Central memory CD8-positive, alpha-beta T cell (primary cell): ENCODE data around the gene CHP2.
"Not testable (repeated sequence)": the region's sequence is repeated elsewhere in the genome, so short reads cannot be mapped to it uniquely, and the experiment has no call there.

Experiments used
- ATAC-seq: fragments of 150-1000 bp; cut with Tn5 transposase; replicated peaks from 2 replicates; pipeline ENCODE4 v1.10.0; 2022; ENCODE audit warnings: mild to moderate bottlenecking, moderate FRiP score, moderate number of reproducible peaks; ENCODE audit not compliant: poor library complexity, severe bottlenecking; ENCODE audit errors: extremely low read depth
- DNase-seq, 2 donors: peaks; one replicate each; pipeline ENCODE4 v3.0.0; 2021; ENCODE audit warnings: low spot score in 2 of 2
- H3K27ac Mint-ChIP-seq: one replicate; pipeline ENCODE4 v1.8.0; 2022; ENCODE audit warnings: low read depth, mild to moderate bottlenecking, moderate library complexity, mixed read lengths
- H3K27me3 Mint-ChIP-seq: one replicate; pipeline ENCODE4 v1.8.0; 2022; ENCODE audit warnings: mixed read lengths
- H3K36me3 Mint-ChIP-seq: one replicate; pipeline ENCODE4 v1.8.0; 2022; ENCODE audit warnings: mild to moderate bottlenecking, moderate library complexity, mixed read lengths; ENCODE audit not compliant: insufficient read depth
- H3K4me1 Mint-ChIP-seq: one replicate; pipeline ENCODE4 v1.8.0; 2022; ENCODE audit warnings: mixed read lengths
- H3K4me3 Mint-ChIP-seq: one replicate; pipeline ENCODE4 v1.8.0; 2022; ENCODE audit warnings: mild to moderate bottlenecking, moderate library complexity, mixed read lengths
- H3K9me3 Mint-ChIP-seq: one replicate; pipeline ENCODE4 v1.8.0; 2022; ENCODE audit warnings: mixed read lengths

The CHP2 gene

DNA sequence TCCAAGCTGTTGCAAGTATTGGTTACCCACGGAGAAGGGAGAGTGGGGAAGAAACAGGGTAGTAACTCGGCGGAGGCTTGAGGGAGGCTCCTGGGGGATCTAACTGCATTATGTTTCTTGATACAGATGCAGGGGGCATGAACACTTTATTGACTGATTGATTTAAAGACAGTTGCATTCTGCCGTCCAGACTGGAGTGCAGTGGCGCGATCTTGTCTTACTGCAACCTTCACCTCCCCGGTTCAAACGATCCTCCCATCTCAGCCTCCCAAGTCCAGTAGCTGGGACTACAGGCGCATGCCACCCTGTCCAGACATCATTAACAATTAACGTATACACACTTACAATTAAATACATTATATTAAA lies 26.7 kb upstream of the CHP2 start:
- Mint-ChIP-seq H3K4me1 (peaks cover 6% of the 10 kb centered on the region), H3K27me3 (peaks cover 27% of the 10 kb centered on the region), H3K36me3 (no peaks in the 10 kb centered on the region), H3K9me3 (no peaks in the 10 kb centered on the region), H3K27ac (no peak overlapping the region), H3K4me3 (peak overlapping the region; percentile 31)
- ATAC-seq (no peak), DNase-seq (no peak)

GRCh38 chr16:23729503-23730424 lies 25.1 kb upstream of the CHP2 start:
- H3K27ac Mint-ChIP-seq, result no peak overlapping the region
- ATAC-seq (no peak), DNase-seq (no peak)
- peaks cover 19% of the 10 kb centered on the region for H3K27me3 Mint-ChIP-seq
- no peak overlapping the region for H3K4me3 Mint-ChIP-seq
- no peaks in the 10 kb centered on the region for H3K9me3 Mint-ChIP-seq
- H3K4me1 Mint-ChIP-seq, result peaks cover 6% of the 10 kb centered on the region
- H3K36me3 Mint-ChIP-seq, result no peaks in the 10 kb centered on the region

GRCh38 chr16:23734176-23734893 lies 20.5 kb upstream of the CHP2 start:
- peaks cover 37% of the 10 kb centered on the region for H3K27me3 Mint-ChIP-seq
- H3K9me3 Mint-ChIP-seq, result no peaks in the 10 kb centered on the region
- no peak overlapping the region for H3K4me3 Mint-ChIP-seq
- peaks cover 6% of the 10 kb centered on the region for H3K4me1 Mint-ChIP-seq
- H3K36me3 Mint-ChIP-seq, result no peaks in the 10 kb centered on the region
- DNase-seq (no peak), ATAC-seq (no peak)
- no peak overlapping the region for H3K27ac Mint-ChIP-seq

- ATAC-seq, H3K4me1 Mint-ChIP-seq: not testable (repeated sequence)
- H3K27me3 Mint-ChIP-seq, result peaks cover 35% of the 10 kb centered on the region
Observed at GRCh38 chr16:23737423-23738028, 17.3 kb upstream of the CHP2 start.

GRCh38 chr16:23739516-23739915 lies 15.3 kb upstream of the CHP2 start:
- Mint-ChIP-seq H3K27me3 (peaks cover 55% of the 10 kb centered on the region), H3K27ac (no peak overlapping the region), H3K4me3 (no peak overlapping the region), H3K36me3 (no peaks in the 10 kb centered on the region), H3K4me1 (peaks cover 6% of the 10 kb centered on the region), H3K9me3 (no peaks in the 10 kb centered on the region)
- ATAC-seq, result no peak
- DNase-seq, result no peak

More at GRCh38 chr16:23737423-23738028, 17.3 kb upstream of the CHP2 start:
- H3K36me3 Mint-ChIP-seq, H3K9me3 Mint-ChIP-seq, H3K27ac Mint-ChIP-seq, H3K4me3 Mint-ChIP-seq, DNase-seq: not testable (repeated sequence)

DNA sequence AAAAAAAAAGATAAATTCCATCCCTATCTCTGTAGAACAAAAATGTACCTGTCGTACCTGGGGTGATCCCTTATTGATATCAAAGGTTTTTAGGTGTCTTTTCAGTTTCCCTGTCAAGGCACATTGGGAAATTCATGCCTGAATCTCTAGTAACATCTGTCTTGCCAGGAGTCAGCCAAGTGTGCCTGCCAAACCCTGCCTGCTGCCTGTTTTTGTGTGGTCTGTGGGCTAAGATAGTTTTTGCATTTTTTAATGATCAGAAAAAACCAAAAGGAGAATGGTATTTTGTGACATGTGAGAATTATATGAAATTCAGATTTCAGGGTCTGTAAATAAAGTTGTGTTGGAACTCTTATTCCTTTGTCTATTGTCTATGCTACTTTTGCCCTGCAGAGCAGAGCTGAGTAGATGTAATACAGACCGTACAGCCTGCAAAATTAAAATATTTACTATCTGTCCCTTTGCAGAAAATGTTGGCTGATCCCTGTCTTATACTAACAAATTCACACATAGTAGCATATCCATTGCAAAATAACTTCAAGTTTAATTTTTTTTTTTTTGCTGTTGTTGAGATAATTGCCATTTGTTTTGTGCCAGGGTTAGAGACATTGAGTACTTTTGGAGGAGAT lies 13.0 kb upstream of the CHP2 start:
- Mint-ChIP-seq H3K9me3 (peaks cover 5% of the 10 kb centered on the region), H3K4me1 (no peaks in the 10 kb centered on the region), H3K27ac (no peak overlapping the region), H3K4me3 (no peak overlapping the region), H3K36me3 (no peaks in the 10 kb centered on the region), H3K27me3 (peaks cover 77% of the 10 kb centered on the region)
- DNase-seq (no peak), ATAC-seq (no peak)

DNA sequence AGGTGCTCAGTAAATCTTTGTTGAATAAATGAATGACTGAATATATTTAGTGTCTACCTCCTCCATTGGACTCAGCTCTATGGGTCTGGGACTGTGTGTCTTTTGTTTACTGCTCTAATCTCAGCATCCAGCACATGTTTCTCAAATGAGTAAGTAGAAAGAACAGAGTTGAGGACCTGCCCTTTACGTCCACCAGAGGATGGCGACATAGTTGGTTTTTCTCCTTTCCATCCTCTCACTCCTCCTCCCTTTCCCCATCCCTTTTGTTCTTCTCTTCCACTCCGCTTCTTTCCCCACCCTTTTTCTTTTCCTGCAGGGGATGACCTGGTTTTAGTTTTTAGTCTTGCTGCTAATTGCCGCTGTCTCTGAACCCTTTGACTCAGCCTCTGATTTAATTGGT lies 12.1 kb upstream of the CHP2 start:
- Mint-ChIP-seq H3K27ac (no peak overlapping the region), H3K9me3 (peaks cover 5% of the 10 kb centered on the region), H3K4me1 (no peaks in the 10 kb centered on the region), H3K27me3 (peaks cover 79% of the 10 kb centered on the region), H3K4me3 (no peak overlapping the region), H3K36me3 (no peaks in the 10 kb centered on the region)
- ATAC-seq, result no peak
- DNase-seq, result no peak

- Mint-ChIP-seq H3K4me1 (no peaks in the 10 kb centered on the region), H3K4me3 (no peak overlapping the region), H3K27me3 (peaks cover 78% of the 10 kb centered on the region), H3K9me3 (peaks cover 5% of the 10 kb centered on the region), H3K36me3 (no peaks in the 10 kb centered on the region), H3K27ac (no peak overlapping the region)
- no peak for ATAC-seq
- no peak for DNase-seq
Observed at GRCh38 chr16:23745263-23745662, 9.6 kb upstream of the CHP2 start.

GRCh38 chr16:23748630-23749029 lies 6.2 kb upstream of the CHP2 start:
- Mint-ChIP-seq H3K27me3 (peaks cover 75% of the 10 kb centered on the region), H3K9me3 (peaks cover 5% of the 10 kb centered on the region), H3K36me3 (no peaks in the 10 kb centered on the region), H3K4me1 (no peaks in the 10 kb centered on the region), H3K27ac (no peak overlapping the region), H3K4me3 (no peak overlapping the region)
- no peak for ATAC-seq
- no peak for DNase-seq

DNA sequence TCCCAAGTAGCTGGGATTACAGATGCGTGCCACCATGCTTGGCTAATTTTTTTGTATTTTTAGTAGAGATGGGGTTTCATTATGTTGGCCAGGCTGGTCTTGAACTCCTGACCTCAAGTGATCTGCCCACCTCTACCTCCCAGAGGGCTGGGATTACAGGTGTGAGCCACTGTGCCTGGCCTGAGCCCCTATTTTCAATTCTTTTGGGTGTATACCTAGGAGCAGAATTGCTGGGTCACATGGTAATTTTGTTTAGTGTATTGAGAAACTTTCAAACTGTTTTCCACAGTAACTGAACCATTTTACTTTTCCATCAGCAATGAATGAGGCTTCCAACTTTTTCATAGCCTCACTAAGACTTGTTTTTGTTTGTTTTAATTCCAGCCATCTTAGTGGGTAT lies 3.8 kb upstream of the CHP2 start:
- not testable (repeated sequence) for H3K4me3 Mint-ChIP-seq, H3K9me3 Mint-ChIP-seq, ATAC-seq, DNase-seq, H3K27ac Mint-ChIP-seq, H3K36me3 Mint-ChIP-seq, H3K4me1 Mint-ChIP-seq
- peaks cover 67% of the 10 kb centered on the region for H3K27me3 Mint-ChIP-seq

GRCh38 chr16:23753908-23754593 lies 775 bp upstream of the CHP2 start:
- DNase-seq, result no peak
- no peak overlapping the region for H3K27ac Mint-ChIP-seq
- ATAC-seq, result no peak
- no peaks in the 10 kb centered on the region for H3K36me3 Mint-ChIP-seq
- no peak overlapping the region for H3K4me3 Mint-ChIP-seq
- no peaks in the 10 kb centered on the region for H3K9me3 Mint-ChIP-seq
- peaks cover 78% of the 10 kb centered on the region for H3K27me3 Mint-ChIP-seq
- H3K4me1 Mint-ChIP-seq, result no peaks in the 10 kb centered on the region

- Mint-ChIP-seq H3K27ac (no peak overlapping the region), H3K27me3 (peaks cover 72% of the 10 kb centered on the region), H3K4me3 (peak overlapping the region; percentile 8)
Observed at GRCh38 chr16:23755484-23755809, 621 bp downstream of the CHP2 start.

More at GRCh38 chr16:23755484-23755809, 621 bp downstream of the CHP2 start:
- H3K36me3 Mint-ChIP-seq, result no peaks in the 10 kb centered on the region
- H3K4me1 Mint-ChIP-seq, result no peaks in the 10 kb centered on the region
- DNase-seq (no peak), ATAC-seq (no peak)
- H3K9me3 Mint-ChIP-seq, result no peaks in the 10 kb centered on the region
